Measurements from ENCODE around the gene MAGI3. TPM values are rescaled to one million over a fixed set of nuclear protein-coding genes. Genes with fewer than 3 reads are reported as not detected.
"Not testable (repeated sequence)": the region's sequence is repeated elsewhere in the genome, so short reads cannot be mapped to it uniquely, and the experiment has no call there.

The MAGI3 gene
- total RNA-seq, 1 experiment from 2014 or later: 27.6 TPM

- no peaks in the 10 kb centered on the region for H3K4me1 Mint-ChIP-seq (ENCODE audit: low read depth, unreplicated experiment)
- peaks cover 10% of the 10 kb centered on the region for H3K36me3 Mint-ChIP-seq (ENCODE audit: insufficient read depth, unreplicated experiment)
- Histone ChIP-seq H3K27me3 (replicated peaks; ENCODE audit: control insufficient read depth, insufficient read depth, low read length) (no peaks in the 10 kb centered on the region), H3K4me3 (ENCODE audit: low read depth, low read length) (no peak overlapping the region), H3K9me3 (no peaks in the 10 kb centered on the region), H3K36me3 (ENCODE audit: control insufficient read depth, insufficient read depth, low read length) (no peaks in the 10 kb centered on the region), H3K4me1 (no peaks in the 10 kb centered on the region)
- no peak for DNase-seq
- no TSS peak for BruUV-seq (replicated peaks)
- POLR2A ChIA-PET: no interaction called here
- H3K9me3 Mint-ChIP-seq (ENCODE audit: unreplicated experiment): peaks cover 10% of the 10 kb centered on the region
- intact Hi-C loops (cut with micrococcal nuclease; ENCODE audit: unreplicated experiment): no loop called here
- no peak overlapping the region for H3K27ac Mint-ChIP-seq (ENCODE audit: unreplicated experiment)
- CTCF ChIA-PET: no interaction called here
- no peak overlapping the region for H3K4me3 Mint-ChIP-seq (ENCODE audit: unreplicated experiment)
- TF ChIP-seq, protein P1, sequence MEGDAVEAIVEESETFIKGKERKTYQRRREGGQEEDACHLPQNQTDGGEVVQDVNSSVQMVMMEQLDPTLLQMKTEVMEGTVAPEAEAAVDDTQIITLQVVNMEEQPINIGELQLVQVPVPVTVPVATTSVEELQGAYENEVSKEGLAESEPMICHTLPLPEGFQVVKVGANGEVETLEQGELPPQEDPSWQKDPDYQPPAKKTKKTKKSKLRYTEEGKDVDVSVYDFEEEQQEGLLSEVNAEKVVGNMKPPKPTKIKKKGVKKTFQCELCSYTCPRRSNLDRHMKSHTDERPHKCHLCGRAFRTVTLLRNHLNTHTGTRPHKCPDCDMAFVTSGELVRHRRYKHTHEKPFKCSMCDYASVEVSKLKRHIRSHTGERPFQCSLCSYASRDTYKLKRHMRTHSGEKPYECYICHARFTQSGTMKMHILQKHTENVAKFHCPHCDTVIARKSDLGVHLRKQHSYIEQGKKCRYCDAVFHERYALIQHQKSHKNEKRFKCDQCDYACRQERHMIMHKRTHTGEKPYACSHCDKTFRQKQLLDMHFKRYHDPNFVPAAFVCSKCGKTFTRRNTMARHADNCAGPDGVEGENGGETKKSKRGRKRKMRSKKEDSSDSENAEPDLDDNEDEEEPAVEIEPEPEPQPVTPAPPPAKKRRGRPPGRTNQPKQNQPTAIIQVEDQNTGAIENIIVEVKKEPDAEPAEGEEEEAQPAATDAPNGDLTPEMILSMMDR (IDR thresholded peaks at IDR 0.05; ENCODE audit: insufficient read depth in 1 of 2, low read depth in 1 of 2, low read length in 1 of 2, severe bottlenecking in 1 of 2, unreplicated experiment in 1 of 2): no peak
- no peaks in the 10 kb centered on the region for H3K27me3 Mint-ChIP-seq (ENCODE audit: insufficient read depth, unreplicated experiment)
These were observed 25.2 kb downstream of the MAGI3 start for GRCh38 chr1:113415310-113416070.

DNA sequence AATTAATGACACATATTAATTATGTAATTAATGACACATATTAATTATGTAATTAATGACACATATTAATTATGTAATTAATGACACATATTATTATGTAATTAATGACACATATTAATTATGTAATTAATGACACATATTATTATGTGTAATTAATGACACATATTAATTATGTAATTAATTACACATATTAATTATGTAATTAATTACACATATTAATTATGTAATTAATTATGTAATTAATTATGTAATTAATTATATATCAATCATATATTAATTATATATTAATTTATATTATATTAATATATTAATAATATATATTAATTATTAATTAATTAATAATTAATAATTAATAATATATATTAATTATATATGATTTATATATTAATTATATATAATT lies 25.8 kb downstream of the MAGI3 start:
- CTCF ChIA-PET; DNase-seq; H3K9me3 ChIP-seq; intact Hi-C loops (cut with micrococcal nuclease; ENCODE audit: unreplicated experiment); H3K27me3 ChIP-seq (replicated peaks; ENCODE audit: control insufficient read depth, insufficient read depth, low read length); H3K27ac Mint-ChIP-seq (ENCODE audit: unreplicated experiment); H3K4me1 Mint-ChIP-seq (ENCODE audit: low read depth, unreplicated experiment); H3K27me3 Mint-ChIP-seq (ENCODE audit: insufficient read depth, unreplicated experiment); BruUV-seq (replicated peaks); H3K4me3 Mint-ChIP-seq (ENCODE audit: unreplicated experiment); H3K4me1 ChIP-seq; H3K4me3 ChIP-seq (ENCODE audit: low read depth, low read length); H3K36me3 ChIP-seq (ENCODE audit: control insufficient read depth, insufficient read depth, low read length); POLR2A ChIA-PET: not testable (repeated sequence)
- Mint-ChIP-seq H3K36me3 (ENCODE audit: insufficient read depth, unreplicated experiment) (peaks cover 10% of the 10 kb centered on the region), H3K9me3 (ENCODE audit: unreplicated experiment) (peaks cover 10% of the 10 kb centered on the region)

GRCh38 chr1:113416496-113416895 lies 26.2 kb downstream of the MAGI3 start:
- H3K36me3 Mint-ChIP-seq (ENCODE audit: insufficient read depth, unreplicated experiment): peaks cover 10% of the 10 kb centered on the region
- ChIA-PET CTCF (no interaction called here), POLR2A (no interaction called here)
- H3K4me3 ChIP-seq (ENCODE audit: low read depth, low read length): no peak overlapping the region
- H3K9me3 Mint-ChIP-seq (ENCODE audit: unreplicated experiment): peaks cover 10% of the 10 kb centered on the region
- H3K27ac Mint-ChIP-seq (ENCODE audit: unreplicated experiment): no peak overlapping the region
- H3K4me1 ChIP-seq: no peaks in the 10 kb centered on the region
- no peak overlapping the region for H3K4me3 Mint-ChIP-seq (ENCODE audit: unreplicated experiment)
- H3K27me3 ChIP-seq (replicated peaks; ENCODE audit: control insufficient read depth, insufficient read depth, low read length): no peaks in the 10 kb centered on the region
- BruUV-seq (replicated peaks): no TSS peak
- H3K9me3 ChIP-seq: no peaks in the 10 kb centered on the region
- H3K27me3 Mint-ChIP-seq (ENCODE audit: insufficient read depth, unreplicated experiment): no peaks in the 10 kb centered on the region
- H3K36me3 ChIP-seq (ENCODE audit: control insufficient read depth, insufficient read depth, low read length): no peaks in the 10 kb centered on the region
- intact Hi-C loops (cut with micrococcal nuclease; ENCODE audit: unreplicated experiment): no loop called here
- no peaks in the 10 kb centered on the region for H3K4me1 Mint-ChIP-seq (ENCODE audit: low read depth, unreplicated experiment)
- TF ChIP-seq, protein P1 (IDR thresholded peaks at IDR 0.05; ENCODE audit: insufficient read depth in 1 of 2, low read depth in 1 of 2, low read length in 1 of 2, severe bottlenecking in 1 of 2, unreplicated experiment in 1 of 2): no peak
- DNase-seq: no peak
